AG09319 (cell line): Measurements from ENCODE around the gene PHB1.

Source experiments
- DNase-seq: peaks from one replicate; pipeline ENCODE4 v3.0.0-alpha.2; 2010; ENCODE audit warnings: low read depth; ENCODE audit errors: extremely low read depth
- TF ChIP-seq, protein P1 (sequence below): IDR thresholded peaks from 2 replicates; pipeline ENCODE4 v1.5.1; 2011; ENCODE audit warnings: low read depth, mild to moderate bottlenecking, inconsistent platforms, low read length, moderate library complexity

Gene PHB1

DNA sequence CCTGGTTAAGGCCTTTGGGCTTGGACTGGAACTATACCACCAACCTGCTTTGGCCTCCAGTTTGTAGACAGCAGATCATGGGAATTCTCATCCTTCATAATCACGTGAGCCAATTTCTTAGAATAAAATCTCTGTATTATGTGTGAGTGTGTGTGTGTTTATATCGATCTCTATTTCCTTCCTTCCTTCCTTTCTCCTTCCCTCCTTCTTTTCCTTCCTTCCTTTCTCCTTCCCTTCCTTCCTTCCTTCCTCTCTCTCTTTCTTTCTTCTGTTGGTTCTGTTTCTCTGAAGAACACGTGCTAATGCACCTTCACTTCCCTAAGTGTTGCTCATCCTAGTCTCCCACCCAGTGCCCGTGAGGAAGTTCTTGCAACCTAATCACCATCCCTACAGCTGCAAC lies 35.5 kb upstream of the PHB1 start:
- DNase-seq: no peak
- TF ChIP-seq, protein P1, sequence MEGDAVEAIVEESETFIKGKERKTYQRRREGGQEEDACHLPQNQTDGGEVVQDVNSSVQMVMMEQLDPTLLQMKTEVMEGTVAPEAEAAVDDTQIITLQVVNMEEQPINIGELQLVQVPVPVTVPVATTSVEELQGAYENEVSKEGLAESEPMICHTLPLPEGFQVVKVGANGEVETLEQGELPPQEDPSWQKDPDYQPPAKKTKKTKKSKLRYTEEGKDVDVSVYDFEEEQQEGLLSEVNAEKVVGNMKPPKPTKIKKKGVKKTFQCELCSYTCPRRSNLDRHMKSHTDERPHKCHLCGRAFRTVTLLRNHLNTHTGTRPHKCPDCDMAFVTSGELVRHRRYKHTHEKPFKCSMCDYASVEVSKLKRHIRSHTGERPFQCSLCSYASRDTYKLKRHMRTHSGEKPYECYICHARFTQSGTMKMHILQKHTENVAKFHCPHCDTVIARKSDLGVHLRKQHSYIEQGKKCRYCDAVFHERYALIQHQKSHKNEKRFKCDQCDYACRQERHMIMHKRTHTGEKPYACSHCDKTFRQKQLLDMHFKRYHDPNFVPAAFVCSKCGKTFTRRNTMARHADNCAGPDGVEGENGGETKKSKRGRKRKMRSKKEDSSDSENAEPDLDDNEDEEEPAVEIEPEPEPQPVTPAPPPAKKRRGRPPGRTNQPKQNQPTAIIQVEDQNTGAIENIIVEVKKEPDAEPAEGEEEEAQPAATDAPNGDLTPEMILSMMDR: no peak

DNA sequence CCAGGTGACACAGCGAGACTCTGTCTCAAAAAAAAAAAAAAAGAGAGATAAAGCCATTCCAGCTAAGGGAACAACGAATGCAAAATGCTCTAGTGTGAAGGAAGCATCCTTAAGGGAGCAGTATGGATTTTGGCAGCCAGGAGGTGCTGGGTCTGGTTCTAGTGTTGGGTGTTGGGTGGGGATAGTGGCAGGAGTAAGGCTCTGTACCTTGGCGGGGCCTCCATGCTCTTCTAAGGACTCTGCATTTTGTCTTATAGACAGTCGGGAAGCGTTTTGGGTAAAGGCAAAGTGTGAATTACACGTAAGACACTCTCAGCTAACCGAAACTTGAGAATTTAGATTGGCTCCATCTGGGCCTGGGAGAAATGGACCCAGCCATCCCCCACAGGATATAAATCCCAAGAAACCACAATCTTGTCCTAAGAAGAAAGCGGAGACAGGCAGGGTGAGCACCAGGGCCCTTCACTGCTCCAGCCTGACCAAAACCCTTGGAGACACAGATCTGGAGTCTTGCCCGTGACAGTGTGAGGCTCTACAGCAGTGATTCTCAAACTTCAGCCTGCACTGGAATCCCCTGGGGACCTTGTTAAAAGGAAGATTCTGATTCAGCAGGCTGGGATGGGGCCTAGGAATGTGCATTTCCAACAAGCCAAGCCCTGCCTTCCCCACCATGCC lies 33.1 kb upstream of the PHB1 start:
- TF ChIP-seq, protein P1: no peak
- DNase-seq: no peak

DNA sequence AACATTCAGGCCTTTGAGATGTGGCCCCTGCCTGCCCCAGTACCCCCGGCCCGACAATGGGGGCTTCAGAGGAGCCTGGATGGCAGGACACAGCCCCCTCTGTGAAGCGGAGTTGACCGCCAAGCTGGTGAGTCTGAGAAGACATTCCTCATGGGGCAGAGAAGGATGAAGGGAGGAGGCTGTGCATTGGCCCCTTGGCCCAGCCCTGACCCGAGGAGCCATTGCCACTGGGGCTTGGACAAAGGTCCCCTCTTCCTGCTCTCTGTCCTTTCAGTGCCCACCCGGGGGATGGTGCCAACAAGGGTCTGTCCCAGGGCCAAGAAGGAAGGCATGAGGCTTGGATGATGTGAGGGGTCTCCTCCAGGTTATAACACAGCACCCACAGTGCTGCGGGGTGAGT lies 30.9 kb upstream of the PHB1 start:
- TF ChIP-seq, protein P1: no peak
- DNase-seq: no peak

DNA sequence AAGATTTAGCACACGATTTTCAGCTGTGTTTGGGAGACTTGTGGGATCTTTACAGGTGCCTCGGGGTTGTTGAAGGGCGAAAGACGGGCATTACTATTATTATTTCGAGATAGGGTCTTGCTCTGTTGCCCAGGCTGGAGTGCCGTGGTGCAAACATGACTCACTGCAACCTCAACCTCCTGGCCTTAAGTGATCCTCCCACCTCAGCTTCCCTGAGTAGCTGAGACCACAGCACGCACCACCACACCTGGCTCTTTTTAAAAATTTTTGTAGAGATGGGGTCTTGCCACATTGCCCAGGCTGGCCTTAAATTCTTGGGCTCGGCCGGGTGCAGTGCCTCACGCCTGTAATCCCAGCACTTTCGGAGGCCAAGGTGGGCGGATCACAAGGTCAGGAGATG lies 29.7 kb upstream of the PHB1 start:
- TF ChIP-seq, protein P1: no peak
- no peak for DNase-seq

DNA sequence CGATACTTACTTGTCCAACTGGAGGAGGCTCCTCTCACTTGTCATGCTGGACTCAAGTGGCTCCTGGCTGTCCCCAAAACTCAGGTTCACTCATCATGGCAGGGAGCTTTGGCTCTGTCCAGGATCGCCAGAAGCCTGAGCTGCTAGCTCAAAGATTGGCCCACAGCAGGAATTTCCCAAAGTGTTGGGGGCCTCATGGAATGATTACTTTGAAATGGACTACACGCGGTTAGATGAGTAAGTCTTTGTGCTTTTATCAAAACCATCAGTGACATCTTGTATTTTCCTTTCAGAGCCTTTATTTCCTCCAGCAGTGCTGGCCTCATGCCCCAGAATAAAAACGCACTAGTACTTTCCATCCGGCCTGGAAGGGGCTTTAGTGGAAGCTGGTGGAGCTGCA lies 29.2 kb upstream of the PHB1 start:
- no peak for DNase-seq
- TF ChIP-seq, protein P1: no peak

DNA sequence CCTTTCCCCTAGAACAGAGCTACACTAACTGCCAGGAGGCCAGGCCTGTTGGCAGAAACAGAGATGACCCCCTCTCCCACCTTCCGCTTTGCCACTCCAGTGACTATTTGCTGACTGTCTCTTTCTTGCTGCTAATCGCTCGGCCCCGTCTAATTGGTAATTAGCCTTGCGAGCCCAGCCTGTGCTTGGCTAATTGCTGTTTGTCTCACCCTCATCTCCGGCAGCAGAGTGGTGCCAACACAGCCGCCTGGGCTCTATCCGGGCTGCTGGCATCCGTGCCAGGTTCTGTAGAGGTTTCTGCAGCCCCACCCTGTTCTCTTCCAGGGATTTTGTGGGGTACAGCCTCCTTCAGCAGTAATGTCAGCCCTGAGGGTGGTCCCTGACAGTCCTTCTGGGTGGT lies 27.4 kb upstream of the PHB1 start:
- no peak for DNase-seq
- TF ChIP-seq, protein P1: no peak

DNA sequence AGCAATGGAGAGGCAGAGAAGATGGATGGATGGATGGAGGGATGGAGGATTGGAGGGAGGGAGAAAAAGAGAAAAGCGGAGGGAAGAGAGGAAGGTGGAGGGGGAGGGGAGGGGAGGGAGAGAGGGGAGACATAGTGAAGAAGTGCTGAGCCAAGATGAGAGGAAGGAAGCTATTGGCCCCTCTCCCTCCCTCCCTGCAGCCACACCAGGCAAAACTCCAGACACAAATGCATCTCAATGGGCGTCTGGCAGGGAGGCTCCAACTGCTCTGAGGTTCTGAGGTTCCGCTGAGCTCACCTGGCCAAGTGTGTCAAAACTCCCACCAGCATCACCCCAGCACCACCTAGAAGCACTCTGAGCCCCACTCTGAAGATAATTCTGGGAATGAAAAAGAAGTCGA lies 26.9 kb upstream of the PHB1 start:
- no peak for DNase-seq
- TF ChIP-seq, protein P1: no peak
